Medulla oblongata (tissue), 1 donor: ENCODE measurements around the gene COG3.
A peak's percentile ranks its signal among the peaks of the same experiment; 100 is the strongest.

Experiments used
- DNase-seq: peaks from one replicate; pipeline ENCODE4 v3.0.0-alpha.2; 2015; ENCODE audit errors: extremely low spot score

Gene COG3

GRCh38 chr13:45503658-45504057 lies 38.9 kb downstream of the COG3 start:
- no peak for DNase-seq

- DNase-seq: no peak
Measured at GRCh38 chr13:45506811-45507210, 42.1 kb downstream of the COG3 start.

GRCh38 chr13:45508776-45509175 lies 44.0 kb downstream of the COG3 start:
- no peak for DNase-seq

- DNase-seq: no peak
Measured at GRCh38 chr13:45510672-45511071, 45.9 kb downstream of the COG3 start.

GRCh38 chr13:45511310-45512097 lies 46.8 kb downstream of the COG3 start:
- peak; percentile 88 for DNase-seq

- no peak for DNase-seq
Measured at GRCh38 chr13:45512098-45512496, 47.4 kb downstream of the COG3 start.

GRCh38 chr13:45516757-45517156 lies 52.0 kb downstream of the COG3 start:
- DNase-seq: no peak

GRCh38 chr13:45518525-45519245 lies 53.9 kb downstream of the COG3 start:
- no peak for DNase-seq

- DNase-seq: no peak
Measured at GRCh38 chr13:45519493-45519892, 54.8 kb downstream of the COG3 start.

- peak; percentile 51 for DNase-seq
Measured at GRCh38 chr13:45521297-45521696, 56.6 kb downstream of the COG3 start.

GRCh38 chr13:45522571-45522970 lies 57.8 kb downstream of the COG3 start:
- DNase-seq: no peak

GRCh38 chr13:45527699-45528462 lies 63.1 kb downstream of the COG3 start:
- DNase-seq: no peak

GRCh38 chr13:45529758-45530157 lies 65.0 kb downstream of the COG3 start:
- no peak for DNase-seq

GRCh38 chr13:45534604-45535003 lies 69.9 kb downstream of the COG3 start:
- DNase-seq: no peak

GRCh38 chr13:45536224-45536623 lies 71.5 kb downstream of the COG3 start:
- no peak for DNase-seq

GRCh38 chr13:45537516-45537915 lies 72.8 kb downstream of the COG3 start:
- DNase-seq: no peak

GRCh38 chr13:45538382-45538781 lies 73.6 kb downstream of the COG3 start:
- no peak for DNase-seq

- no peak for DNase-seq
Measured at GRCh38 chr13:45540195-45540594, 75.5 kb downstream of the COG3 start.

GRCh38 chr13:45540864-45541263 lies 76.1 kb downstream of the COG3 start:
- no peak for DNase-seq

GRCh38 chr13:45541806-45542205 lies 77.1 kb downstream of the COG3 start:
- DNase-seq: no peak

GRCh38 chr13:45542391-45542790 lies 77.7 kb downstream of the COG3 start:
- no peak for DNase-seq

GRCh38 chr13:45542878-45543277 lies 78.1 kb downstream of the COG3 start:
- no peak for DNase-seq

- DNase-seq: no peak
Measured at GRCh38 chr13:45544520-45544919, 79.8 kb downstream of the COG3 start.
